Lower leg skin (tissue), 3 donors: ENCODE data around the gene MAP2.

Source experiments
- POLR2A ChIP-seq, 2 donors: fragments of 450-650 bp; IDR thresholded peaks; one replicate each; pipeline ENCODE4 v1.6.1; 2016 to 2017; ENCODE audit warnings: antibody characterized with exemption in 2 of 2, mild to moderate bottlenecking in 1 of 2, moderate library complexity in 1 of 2
- TF ChIP-seq, protein P1 (sequence below), 3 donors: fragments of 450-650 bp; IDR thresholded peaks; one replicate each; pipeline ENCODE4 v1.5.1; 2016; ENCODE audit warnings: antibody characterized with exemption in 3 of 3, mild to moderate bottlenecking in 3 of 3, moderate library complexity in 2 of 3

DNA sequence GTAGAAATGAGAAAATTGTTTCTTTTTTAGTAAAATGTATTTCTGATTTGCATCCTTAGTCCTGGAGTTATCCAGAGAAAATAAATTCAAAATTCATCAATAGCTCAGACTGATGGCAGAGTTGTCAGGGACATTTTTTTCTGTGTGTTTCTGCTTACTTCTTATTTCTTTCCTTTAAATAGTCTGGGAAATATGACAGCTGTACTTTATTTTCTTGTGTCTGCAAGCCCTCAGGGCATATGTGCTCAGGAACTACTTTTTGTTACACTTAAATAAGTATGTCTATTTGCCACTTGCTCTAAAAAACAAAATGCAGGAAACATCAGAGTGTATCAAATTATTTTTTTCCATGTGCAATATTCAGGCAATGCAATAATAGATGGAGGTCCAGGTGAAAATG lies 221.0 kb downstream of the MAP2 start:
- TF ChIP-seq, protein P1, sequence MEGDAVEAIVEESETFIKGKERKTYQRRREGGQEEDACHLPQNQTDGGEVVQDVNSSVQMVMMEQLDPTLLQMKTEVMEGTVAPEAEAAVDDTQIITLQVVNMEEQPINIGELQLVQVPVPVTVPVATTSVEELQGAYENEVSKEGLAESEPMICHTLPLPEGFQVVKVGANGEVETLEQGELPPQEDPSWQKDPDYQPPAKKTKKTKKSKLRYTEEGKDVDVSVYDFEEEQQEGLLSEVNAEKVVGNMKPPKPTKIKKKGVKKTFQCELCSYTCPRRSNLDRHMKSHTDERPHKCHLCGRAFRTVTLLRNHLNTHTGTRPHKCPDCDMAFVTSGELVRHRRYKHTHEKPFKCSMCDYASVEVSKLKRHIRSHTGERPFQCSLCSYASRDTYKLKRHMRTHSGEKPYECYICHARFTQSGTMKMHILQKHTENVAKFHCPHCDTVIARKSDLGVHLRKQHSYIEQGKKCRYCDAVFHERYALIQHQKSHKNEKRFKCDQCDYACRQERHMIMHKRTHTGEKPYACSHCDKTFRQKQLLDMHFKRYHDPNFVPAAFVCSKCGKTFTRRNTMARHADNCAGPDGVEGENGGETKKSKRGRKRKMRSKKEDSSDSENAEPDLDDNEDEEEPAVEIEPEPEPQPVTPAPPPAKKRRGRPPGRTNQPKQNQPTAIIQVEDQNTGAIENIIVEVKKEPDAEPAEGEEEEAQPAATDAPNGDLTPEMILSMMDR (IDR thresholded peaks at IDR 0.05) = no peak
- no peak for TF ChIP-seq POLR2A (IDR thresholded peaks at IDR 0.05)
